DLD1 (cell line): ENCODE measurements around the gene RHBDD1.
"Not testable (repeated sequence)": the region's sequence is repeated elsewhere in the genome, so short reads cannot be mapped to it uniquely, and the experiment has no call there.

Source experiments
- in situ Hi-C: cut with HindIII; loops from 2 replicates; pipeline ENCODE4 v1.10.0; 2017; ENCODE audit warnings: low sequenced_read_pairs

Gene RHBDD1

GRCh38 chr2:226799211-226799975, 36.5 kb upstream of the RHBDD1 start, which contains the start of gene IRS1:
IRS1 (minus strand) TSS chr2:226799820; CDS start chr2:226798738, 1,082 bp downstream.
- in situ Hi-C loops = no loop called here

DNA sequence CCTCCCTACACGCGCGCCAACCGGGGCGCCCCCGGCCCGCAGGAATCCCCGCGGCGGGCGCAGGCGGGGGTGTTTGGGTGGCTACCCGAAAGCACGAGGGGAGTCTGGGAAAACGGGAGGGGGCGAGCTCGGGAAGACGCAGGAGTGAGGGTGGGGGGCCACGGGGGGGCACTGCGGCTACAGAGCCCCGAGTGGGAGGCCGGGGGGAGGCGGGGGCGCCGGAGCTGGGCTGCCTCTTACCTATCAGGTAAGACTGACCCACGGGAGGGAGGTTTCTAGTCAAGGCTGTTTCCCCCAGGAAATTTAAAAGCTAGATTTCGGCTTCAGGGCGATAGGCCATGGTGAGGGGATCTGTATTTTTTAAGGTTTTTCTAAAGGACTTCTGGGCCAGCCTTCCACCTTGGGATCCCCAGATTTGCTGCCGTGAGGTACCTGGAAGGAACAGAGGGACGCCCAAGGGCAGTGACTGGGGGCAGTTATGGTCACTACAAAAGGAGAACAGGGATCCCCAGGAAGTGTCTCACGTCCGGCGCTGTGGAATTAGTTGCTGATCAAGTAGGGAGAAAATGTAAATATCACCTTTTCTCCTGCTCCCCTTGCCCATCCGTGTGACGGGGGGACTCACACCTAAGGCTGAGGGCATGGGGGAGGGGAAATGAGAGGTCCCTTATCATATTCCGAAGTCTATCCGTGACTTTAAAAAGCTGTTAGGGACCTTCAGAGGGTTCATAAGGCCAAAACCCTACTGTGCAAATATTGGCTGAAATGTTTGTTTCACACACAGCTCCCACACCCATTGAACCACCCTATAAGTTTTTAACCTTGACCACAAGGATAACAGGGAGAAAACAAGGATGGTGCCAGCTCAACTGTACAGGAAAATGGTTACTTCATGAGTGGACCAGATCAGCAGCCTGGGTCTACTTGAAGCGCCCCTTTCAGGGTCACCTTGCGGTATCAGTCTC, 35.6 kb upstream of the RHBDD1 start:
- in situ Hi-C loops = no loop called here

- in situ Hi-C loops = no loop called here
Measured at GRCh38 chr2:226800941-226801784, 34.7 kb upstream of the RHBDD1 start.

DNA sequence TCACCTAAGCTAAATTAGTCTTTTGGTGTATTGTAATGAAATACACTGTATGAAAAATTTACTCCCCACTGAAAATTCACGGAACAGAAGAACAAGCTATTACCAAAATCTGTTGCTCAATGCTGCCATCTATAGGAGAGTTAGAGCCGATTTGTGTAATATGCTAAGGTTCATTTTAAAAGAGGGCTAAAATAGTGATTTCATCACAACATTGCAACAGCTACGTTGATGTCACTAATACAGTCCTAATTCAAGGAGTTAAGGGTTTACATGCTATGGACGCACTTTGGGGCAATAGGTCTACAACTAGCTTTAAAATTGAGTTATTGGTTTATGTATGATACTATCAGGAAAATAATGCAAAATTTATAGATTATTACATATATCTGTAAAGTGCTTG, 33.3 kb upstream of the RHBDD1 start:
- in situ Hi-C loops = no loop called here

GRCh38 chr2:226803410-226803809, 32.4 kb upstream of the RHBDD1 start:
- in situ Hi-C loops = no loop called here

DNA sequence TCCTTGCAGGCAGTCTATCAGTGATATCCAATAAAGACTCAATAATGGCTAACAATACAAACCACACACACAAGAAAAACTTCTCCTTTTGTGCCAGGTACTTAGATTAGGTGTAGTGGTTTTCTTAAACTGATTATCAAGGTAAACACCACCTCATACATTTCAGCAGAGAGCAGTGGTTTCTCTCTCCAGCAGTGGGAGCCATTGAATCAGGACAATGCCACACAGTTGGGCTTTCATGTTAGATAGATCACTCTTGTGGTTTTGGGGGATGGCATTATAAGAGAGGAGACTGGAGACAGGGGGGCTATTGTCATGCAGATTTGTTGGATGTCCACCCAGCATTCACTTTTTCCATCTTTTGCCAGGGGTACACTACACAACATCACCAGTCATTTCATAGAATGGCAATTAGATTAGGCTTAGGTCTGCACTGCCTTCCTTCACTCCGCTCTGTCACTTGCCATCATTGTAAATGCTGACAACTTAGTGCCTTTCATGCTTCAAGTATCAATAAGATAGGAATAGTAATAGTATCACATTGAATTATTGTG, 22.6 kb upstream of the RHBDD1 start:
- in situ Hi-C loops = no loop called here

- in situ Hi-C loops = no loop called here
Measured at GRCh38 chr2:226818930-226819329, 16.9 kb upstream of the RHBDD1 start.

- in situ Hi-C loops = no loop called here
Measured at GRCh38 chr2:226825056-226825455, 10.8 kb upstream of the RHBDD1 start.

- in situ Hi-C loops = no loop called here
Measured at GRCh38 chr2:226828191-226828590, 7.7 kb upstream of the RHBDD1 start.

- in situ Hi-C loops = no loop called here
Measured at GRCh38 chr2:226829721-226830631, 5.9 kb upstream of the RHBDD1 start.

DNA sequence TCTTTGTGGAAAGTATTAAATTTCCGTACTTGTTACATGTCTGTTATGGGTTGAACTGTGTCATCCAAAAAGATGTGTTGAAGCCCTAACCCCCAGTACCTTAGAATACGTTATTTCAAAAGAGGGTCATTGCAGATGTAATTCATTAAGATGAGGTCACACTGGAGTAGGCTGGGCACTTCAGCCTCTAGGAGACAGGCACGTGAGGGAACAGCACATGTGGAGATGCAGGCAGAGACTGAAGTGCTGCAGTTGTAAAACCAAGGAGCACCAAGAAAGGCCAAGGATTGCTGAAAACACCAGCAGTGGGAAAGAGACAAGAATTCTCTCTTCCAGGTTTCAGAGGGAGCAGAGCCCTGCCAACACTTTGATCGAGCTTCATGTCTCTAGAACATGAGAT, 4.6 kb upstream of the RHBDD1 start:
- in situ Hi-C loops = no loop called here

- in situ Hi-C loops = no loop called here
Measured at GRCh38 chr2:226832061-226832460, 3.8 kb upstream of the RHBDD1 start.

DNA sequence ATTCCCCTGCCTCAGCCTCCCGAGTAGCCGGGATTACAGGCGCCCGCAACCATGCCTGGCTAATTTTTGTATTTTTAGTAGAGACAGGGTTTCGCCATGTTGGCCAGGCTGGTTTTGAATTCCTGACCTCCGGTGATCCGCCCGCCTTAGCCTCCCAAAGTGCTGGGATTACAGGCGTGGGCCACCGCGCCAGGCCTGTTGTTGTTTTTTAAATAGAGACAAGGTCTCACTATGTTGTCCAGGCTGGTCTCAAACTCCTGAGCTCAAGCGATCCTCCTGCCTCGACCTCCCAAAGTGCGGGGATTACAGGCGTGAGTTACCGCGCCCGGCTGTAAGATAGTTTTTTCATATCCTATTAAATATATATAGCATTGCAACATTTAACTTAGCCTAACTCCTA, 974 bp upstream of the RHBDD1 start:
- in situ Hi-C loops = not testable (repeated sequence)

DNA sequence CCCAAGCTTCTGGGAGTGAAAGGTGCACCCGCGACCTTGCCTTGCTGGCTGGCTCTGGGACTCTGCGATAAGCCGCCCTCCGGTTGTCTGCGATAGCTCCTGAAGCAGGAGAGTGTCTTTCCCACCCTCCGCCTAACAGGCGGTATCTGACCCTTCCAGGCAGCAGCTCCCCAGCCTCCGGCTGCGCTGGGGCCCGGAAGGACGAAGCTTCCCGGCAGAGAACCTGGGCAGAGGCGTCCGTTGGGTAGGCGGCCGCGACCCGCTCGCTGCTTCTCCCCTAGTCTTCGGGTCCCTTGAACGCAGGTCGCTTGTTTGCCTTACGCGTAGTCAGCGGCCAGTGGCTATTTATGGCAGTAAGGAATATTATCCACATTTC, 446 bp upstream of the RHBDD1 start:
- in situ Hi-C loops = no loop called here

- in situ Hi-C loops = no loop called here
Measured at GRCh38 chr2:226836548-226836885, 663 bp downstream of the RHBDD1 start.

GRCh38 chr2:226837334-226837733, 1.5 kb downstream of the RHBDD1 start:
- in situ Hi-C loops = no loop called here

DNA sequence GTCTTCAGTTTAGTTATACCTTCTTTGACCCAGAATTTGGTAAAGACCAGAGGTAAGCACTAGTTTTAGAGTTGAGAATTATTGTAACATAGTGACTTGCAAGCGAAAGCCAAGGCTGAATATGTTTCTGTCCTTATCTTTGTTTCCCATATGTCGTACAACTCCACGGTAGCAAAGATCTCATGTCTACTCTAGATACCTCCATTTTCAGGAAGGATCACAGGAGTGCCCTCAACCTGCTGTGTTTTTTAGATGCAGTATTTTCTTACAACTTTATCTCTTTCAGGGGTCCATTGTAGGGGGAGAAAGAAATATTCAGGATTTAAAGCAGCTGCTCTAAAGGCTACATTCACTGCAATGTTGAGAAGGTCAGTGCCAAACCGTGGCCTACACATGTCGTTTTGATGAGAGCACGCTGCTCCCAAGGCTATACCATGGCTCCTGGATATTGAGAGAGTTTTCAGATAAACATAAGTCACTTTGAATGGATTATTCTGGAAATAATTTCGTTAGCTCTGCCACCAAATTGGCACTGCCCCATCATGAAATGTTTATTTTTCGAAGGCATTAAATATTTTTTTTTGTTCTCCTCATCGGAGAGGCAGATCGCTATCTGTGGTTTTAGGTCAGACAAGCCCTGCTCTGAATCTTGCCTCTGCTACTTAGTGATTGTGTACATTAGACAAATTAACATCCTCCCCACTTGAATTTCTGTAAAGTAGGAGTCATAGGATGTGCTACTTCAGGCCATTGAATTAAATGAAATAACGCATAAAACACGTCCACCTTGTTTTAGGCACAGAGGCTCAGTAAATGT, 2.1 kb downstream of the RHBDD1 start:
- in situ Hi-C loops = no loop called here

DNA sequence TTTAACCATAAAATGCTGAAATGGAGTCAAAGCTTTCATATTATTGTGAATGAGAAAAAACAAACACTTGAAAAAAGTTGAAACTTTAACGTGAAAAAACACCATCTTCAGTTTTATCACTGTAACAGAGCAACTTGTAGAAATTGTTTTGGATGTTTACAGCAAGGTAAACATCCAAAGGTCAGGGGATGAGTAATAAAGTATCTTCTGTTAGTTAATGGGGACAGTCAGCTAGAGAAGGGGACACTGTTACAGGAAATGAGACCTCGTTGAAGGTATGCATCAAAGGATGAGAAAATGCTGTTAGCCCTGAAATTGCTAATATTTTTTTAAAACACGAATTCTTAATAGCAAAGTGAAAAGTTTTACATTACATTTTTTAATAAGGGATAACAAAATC, 2.9 kb downstream of the RHBDD1 start:
- in situ Hi-C loops = no loop called here

DNA sequence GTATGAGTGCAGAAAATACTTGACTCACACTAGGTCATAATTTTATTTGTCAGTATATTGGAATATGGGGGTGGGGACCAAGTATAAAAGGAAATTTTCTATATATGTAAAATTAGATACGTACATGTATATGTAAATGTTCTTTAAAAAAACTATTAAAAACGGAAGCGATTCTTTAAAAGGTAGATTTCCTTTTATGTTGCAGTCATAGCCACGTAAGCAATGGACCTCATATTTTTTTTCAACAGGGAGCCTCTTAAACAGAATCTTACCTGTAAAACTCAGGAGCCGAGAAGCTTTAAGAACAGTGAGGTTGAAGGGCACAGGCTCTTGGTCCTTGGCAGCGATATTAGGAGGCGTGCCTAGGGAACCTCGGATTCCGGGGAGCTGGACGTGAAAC, 3.3 kb downstream of the RHBDD1 start:
- in situ Hi-C loops = no loop called here
